Fibroblast of lung (primary cell): ENCODE results near the gene BARX2. TPM values are rescaled to one million over a fixed set of nuclear protein-coding genes. Genes with fewer than 3 reads are reported as not detected.

ENCODE experiments used
- DNase-seq, 2 donors: peaks; one replicate each; pipeline versions ENCODE4 v3.0.0 to v3.0.0-alpha.2; 2010; ENCODE audit warnings: low read depth in 2 of 2
- H2AFZ ChIP-seq: 2 replicates; pipeline ENCODE4 v1.5.1; 2012; ENCODE audit warnings: low read length, control low read depth, inconsistent platforms
- H3K27ac ChIP-seq: 2 replicates; pipeline ENCODE4 v1.5.1; 2011; ENCODE audit warnings: low read length, control low read depth; ENCODE audit not compliant: insufficient read depth
- H3K27me3 ChIP-seq: 2 replicates; pipeline ENCODE4 v1.5.1; 2011; ENCODE audit warnings: mild to moderate bottlenecking, low read length; ENCODE audit not compliant: control insufficient read depth, insufficient read depth
- H3K36me3 ChIP-seq: 2 replicates; pipeline ENCODE4 v1.5.1; 2011; ENCODE audit warnings: low read length; ENCODE audit not compliant: control insufficient read depth, insufficient read depth
- H3K4me1 ChIP-seq: 2 replicates; pipeline ENCODE4 v1.5.1; 2011; ENCODE audit warnings: low read length; ENCODE audit not compliant: control insufficient read depth, insufficient read depth; ENCODE audit errors: extremely low read depth
- H3K4me2 ChIP-seq: 2 replicates; pipeline ENCODE4 v1.5.1; 2011; ENCODE audit warnings: low read length, control low read depth; ENCODE audit not compliant: insufficient read depth; ENCODE audit errors: extremely low read depth
- H3K4me3 ChIP-seq, 4 experiments: fragments of 200-600 bp in 1 of 4; sonication (generic) in 1 of 4; replicated peaks in 1 of 4; 2 replicates each; pipeline ENCODE4 v1.5.1; 2011 to 2016; ENCODE audit warnings: low read length in 4 of 4, low read depth in 3 of 4, mild to moderate bottlenecking in 3 of 4, control low read depth in 2 of 4, inconsistent platforms in 1 of 4, mixed read lengths in 1 of 4; ENCODE audit not compliant: insufficient read depth in 1 of 4; ENCODE audit errors: control extremely low read depth in 1 of 4
- H3K79me2 ChIP-seq: 2 replicates; pipeline ENCODE4 v1.5.1; 2012; ENCODE audit warnings: mild to moderate bottlenecking, low read length, inconsistent platforms; ENCODE audit not compliant: control insufficient read depth, insufficient read depth
- H3K9ac ChIP-seq: 2 replicates; pipeline ENCODE4 v1.5.1; 2011; ENCODE audit warnings: mild to moderate bottlenecking, low read length, control low read depth; ENCODE audit not compliant: insufficient read depth
- H3K9me3 ChIP-seq: 2 replicates; pipeline ENCODE4 v1.5.1; 2012; ENCODE audit warnings: low read depth, low read length; ENCODE audit not compliant: control insufficient read depth, insufficient read depth
- H4K20me1 ChIP-seq: 2 replicates; pipeline ENCODE4 v1.5.1; 2011; ENCODE audit warnings: low read length; ENCODE audit not compliant: control insufficient read depth, insufficient read depth; ENCODE audit errors: extremely low read depth
- EZH2 ChIP-seq: IDR thresholded peaks from 2 replicates; pipeline ENCODE4 v1.5.1; 2012; ENCODE audit warnings: low read length, control low read depth, mild to moderate bottlenecking; ENCODE audit errors: missing control alignments
- polyA plus RNA-seq, 2 donors: library from polyadenylated mRNA; depleted of rRNA in 1 of 2; stranded (reverse) in 1 of 2; unstranded in 1 of 2; fragments of >200 nt; gene quantifications; 2 replicates each; pipeline ENCODE4 v1.2.1, GENCODE V29; 2011 to 2012; ENCODE audit warnings: missing spikeins in 1 of 2
- total RNA-seq: library from RNA; depleted of rRNA; stranded (reverse); fragments of >200 nt; gene quantifications from 2 replicates; pipeline ENCODE4 v1.2.1, GENCODE V29; 2014
- TF ChIP-seq, protein P1 (sequence below), 2 donors: IDR thresholded peaks in 1 of 2; conservative IDR thresholded peaks in 1 of 2; 1 replicate in 1 of 2; 2 replicates in 1 of 2; pipeline ENCODE4 v1.5.1; 2011 to 2012; ENCODE audit warnings: low read length in 2 of 2, control low read depth in 1 of 2, inconsistent platforms in 1 of 2, low read depth in 1 of 2, mild to moderate bottlenecking in 1 of 2

BARX2 gene
- total and polyA plus RNA-seq, 2 donors (not counting 1 experiment from before 2014, with no cell fraction given): not detected

DNA sequence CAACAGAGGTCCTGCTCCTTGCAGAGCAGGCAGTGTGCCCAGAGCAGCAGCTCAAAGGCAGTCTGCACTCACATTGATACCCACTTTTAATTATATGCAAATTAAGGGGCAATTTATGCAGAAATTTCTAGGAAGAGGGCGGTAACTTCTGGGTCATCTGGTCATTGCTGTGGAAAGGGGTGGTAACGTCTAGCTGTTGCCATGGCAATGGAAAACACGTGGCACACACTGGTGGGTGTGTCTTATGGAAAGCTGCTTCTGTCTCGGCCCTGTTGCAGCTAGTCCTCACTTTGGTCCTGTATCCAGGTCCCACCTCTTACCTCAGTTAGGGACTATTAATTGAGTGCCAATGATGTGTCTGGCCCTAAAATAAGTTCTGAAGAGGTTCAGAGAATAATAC lies 36.8 kb downstream of the BARX2 start:
- Histone ChIP-seq H3K36me3 (no peaks in the 10 kb centered on the region), H3K27me3 (no peaks in the 10 kb centered on the region)
- TF ChIP-seq, protein P1, sequence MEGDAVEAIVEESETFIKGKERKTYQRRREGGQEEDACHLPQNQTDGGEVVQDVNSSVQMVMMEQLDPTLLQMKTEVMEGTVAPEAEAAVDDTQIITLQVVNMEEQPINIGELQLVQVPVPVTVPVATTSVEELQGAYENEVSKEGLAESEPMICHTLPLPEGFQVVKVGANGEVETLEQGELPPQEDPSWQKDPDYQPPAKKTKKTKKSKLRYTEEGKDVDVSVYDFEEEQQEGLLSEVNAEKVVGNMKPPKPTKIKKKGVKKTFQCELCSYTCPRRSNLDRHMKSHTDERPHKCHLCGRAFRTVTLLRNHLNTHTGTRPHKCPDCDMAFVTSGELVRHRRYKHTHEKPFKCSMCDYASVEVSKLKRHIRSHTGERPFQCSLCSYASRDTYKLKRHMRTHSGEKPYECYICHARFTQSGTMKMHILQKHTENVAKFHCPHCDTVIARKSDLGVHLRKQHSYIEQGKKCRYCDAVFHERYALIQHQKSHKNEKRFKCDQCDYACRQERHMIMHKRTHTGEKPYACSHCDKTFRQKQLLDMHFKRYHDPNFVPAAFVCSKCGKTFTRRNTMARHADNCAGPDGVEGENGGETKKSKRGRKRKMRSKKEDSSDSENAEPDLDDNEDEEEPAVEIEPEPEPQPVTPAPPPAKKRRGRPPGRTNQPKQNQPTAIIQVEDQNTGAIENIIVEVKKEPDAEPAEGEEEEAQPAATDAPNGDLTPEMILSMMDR (conservative IDR thresholded peaks at IDR 0.05 in 1 of 2, IDR thresholded peaks at IDR 0.05 in 1 of 2; ENCODE audit: low read depth in 1 of 2, low read length in 2 of 2): no peak
- no peak for TF ChIP-seq EZH2

DNA sequence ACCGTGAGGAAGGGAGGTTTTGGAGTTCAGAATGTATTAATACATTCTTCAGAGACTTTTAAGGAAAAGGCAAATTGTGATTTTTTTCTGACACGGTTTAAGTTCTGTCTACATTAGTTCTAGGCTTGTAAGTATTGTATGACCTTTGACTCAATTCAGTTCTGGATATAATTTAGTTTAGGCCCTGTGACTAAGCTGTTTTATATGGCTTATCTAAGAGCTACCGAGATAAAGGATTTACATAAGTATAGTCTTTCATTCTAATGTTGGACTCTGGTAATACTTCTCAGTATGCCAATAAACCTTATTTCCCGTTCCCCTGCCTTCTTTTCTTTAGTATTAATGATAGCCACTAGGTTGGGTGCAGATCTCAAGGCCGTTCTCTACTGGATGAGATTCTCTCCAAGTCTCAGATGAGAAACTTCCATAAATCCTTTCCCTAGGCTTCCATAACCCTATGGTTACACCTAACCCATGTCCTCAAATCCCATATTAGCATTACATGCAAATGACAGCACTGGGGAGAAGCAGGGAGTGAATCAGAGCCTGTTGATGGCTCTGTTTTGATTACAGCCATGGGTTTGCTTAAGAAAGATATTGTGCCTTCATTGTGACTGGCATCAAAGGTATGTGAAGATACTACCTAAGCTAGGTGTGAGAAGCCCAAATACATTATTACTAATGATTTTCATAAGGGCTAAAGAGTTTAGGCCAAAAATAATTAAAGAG lies 38.7 kb downstream of the BARX2 start:
- Histone ChIP-seq H3K79me2 (no peaks in the 10 kb centered on the region), H3K4me2 (no peak overlapping the region), H3K27me3 (no peaks in the 10 kb centered on the region), H3K36me3 (no peaks in the 10 kb centered on the region), H3K4me1 (no peaks in the 10 kb centered on the region), H2AFZ (no peak overlapping the region), H3K9me3 (no peaks in the 10 kb centered on the region), H3K27ac (no peak overlapping the region), H3K4me3 (no peak overlapping the region), H3K9ac (no peak overlapping the region), H4K20me1 (no peaks in the 10 kb centered on the region)
- DNase-seq: no peak
- TF ChIP-seq, protein P1 (conservative IDR thresholded peaks at IDR 0.05 in 1 of 2, IDR thresholded peaks at IDR 0.05 in 1 of 2; ENCODE audit: low read depth in 1 of 2, low read length in 2 of 2): no peak
- TF ChIP-seq EZH2: no peak

More for the DNA sequence above, 36.8 kb downstream of the BARX2 start:
- Histone ChIP-seq H3K4me3 (no peak overlapping the region), H3K79me2 (no peaks in the 10 kb centered on the region), H3K4me1 (no peaks in the 10 kb centered on the region), H3K4me2 (no peak overlapping the region), H3K9ac (no peak overlapping the region), H3K27ac (no peak overlapping the region), H4K20me1 (no peaks in the 10 kb centered on the region), H3K9me3 (no peaks in the 10 kb centered on the region), H2AFZ (no peak overlapping the region)
- DNase-seq: no peak

DNA sequence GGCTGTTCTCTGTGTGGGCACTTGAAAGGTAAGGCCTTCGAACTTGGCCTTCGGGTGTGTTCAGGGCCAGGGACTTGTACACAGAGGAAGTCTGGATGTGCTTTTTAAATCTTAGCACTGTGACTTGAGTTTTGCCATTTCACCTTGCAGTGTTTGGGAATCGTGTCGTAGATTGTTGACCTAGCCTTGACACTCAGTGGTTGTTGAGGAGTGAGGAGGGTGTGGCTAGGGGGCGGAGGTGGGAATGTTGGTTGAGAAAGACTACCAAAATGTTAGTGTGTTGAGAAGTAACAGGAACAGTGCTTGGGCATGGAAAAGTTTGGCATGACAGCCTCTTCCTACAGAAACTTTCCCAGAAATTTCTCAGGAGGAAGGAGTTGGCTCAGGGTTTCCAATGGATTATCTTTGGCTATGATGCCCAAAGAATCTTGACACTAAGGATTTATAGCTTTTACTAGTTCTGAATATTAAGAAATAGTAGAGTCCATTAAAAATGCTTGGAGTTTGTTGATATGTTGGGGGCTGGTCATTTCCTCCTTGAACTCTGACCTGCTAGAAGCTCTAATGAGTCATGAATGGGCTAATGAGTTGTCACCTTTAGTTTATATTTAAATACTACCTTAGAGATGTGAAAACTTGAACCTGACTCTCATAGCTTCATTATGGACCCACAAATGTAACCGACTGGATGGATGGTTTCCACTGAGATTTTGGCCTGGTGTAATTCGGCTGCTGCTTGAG lies 40.6 kb downstream of the BARX2 start:
- Histone ChIP-seq H3K36me3 (no peaks in the 10 kb centered on the region), H3K27me3 (no peaks in the 10 kb centered on the region), H3K4me3 (no peak overlapping the region), H3K9me3 (no peaks in the 10 kb centered on the region), H4K20me1 (no peaks in the 10 kb centered on the region), H3K9ac (no peak overlapping the region), H2AFZ (no peak overlapping the region), H3K4me2 (no peak overlapping the region), H3K27ac (no peak overlapping the region), H3K4me1 (no peaks in the 10 kb centered on the region), H3K79me2 (no peaks in the 10 kb centered on the region)
- DNase-seq: no peak
- TF ChIP-seq EZH2: no peak
- TF ChIP-seq, protein P1 (conservative IDR thresholded peaks at IDR 0.05 in 1 of 2, IDR thresholded peaks at IDR 0.05 in 1 of 2; ENCODE audit: low read depth in 1 of 2, low read length in 2 of 2): no peak
